ENCODE measurements around the gene INPP5E. TPM values are rescaled to one million over a fixed set of nuclear protein-coding genes. Genes with fewer than 3 reads are reported as not detected.

INPP5E gene
- total and polyA plus RNA-seq, 2 donors (not counting 1 experiment from before 2014, with no cell fraction given), result 31.0 to 33.1 TPM

GRCh38 chr9:136400038-136400834, 39.4 kb downstream of the INPP5E start, which contains the start of gene SNAPC4:
TSS of gene SNAPC4 (minus strand) at chr9:136400170. CDS start at chr9:136398428, 1,742 bp downstream.
- intact Hi-C loops (cut with micrococcal nuclease), result loop anchor here (1.0 to 5.0 kb wide), 9 partner anchors 10 to 433 kb away; partner anchors contain the start of genes DNLZ, ENTR1, INPP5E and PMPCA

More at GRCh38 chr9:136400038-136400834, 39.4 kb downstream of the INPP5E start, which contains the start of gene SNAPC4:
- Histone ChIP-seq H3K36me3 (replicated peaks in 1 of 2; ENCODE audit: control extremely low read depth in 1 of 2, control insufficient read depth in 1 of 2, extremely low read depth in 1 of 2, insufficient read depth in 2 of 2, low read length in 1 of 2) (peaks cover 1 to 33% of the 10 kb centered on the region in 2 experiments), H3K9me3 (ENCODE audit: control extremely low read depth in 1 of 3, control insufficient read depth in 2 of 3, insufficient read depth in 1 of 3, low read length in 2 of 3) (no peaks in the 10 kb centered on the region), H3K4me1 (ENCODE audit: control insufficient read depth in 2 of 2, insufficient read depth in 2 of 2, low read length in 2 of 2) (peaks cover 37 to 41% of the 10 kb centered on the region in 2 donors), H3K27me3 (replicated peaks in 1 of 4; ENCODE audit: control extremely low read depth in 1 of 4, control insufficient read depth in 3 of 4, insufficient read depth in 4 of 4, low read length in 3 of 4) (no peaks in the 10 kb centered on the region), H3K4me2 (replicated peaks; ENCODE audit: low read depth, low read length, poor library complexity, severe bottlenecking) (peak within 1 kb of the TSS; percentile 82), H3K9ac (ENCODE audit: low read length) (peak within 1 kb of the TSS; percentile 70), H3K79me2 (ENCODE audit: control insufficient read depth, insufficient read depth, low read length) (peaks cover 51% of the 10 kb centered on the region), H3K4me3 (ENCODE audit: control extremely low read depth in 1 of 5, extremely low read depth in 1 of 5, insufficient read depth in 1 of 5, low read depth in 2 of 5, low read length in 4 of 5) (peak within 1 kb of the TSS; percentile 30 to 83 (median 76)), H2AFZ (ENCODE audit: insufficient read depth, low read depth, low read length, poor library complexity, severe bottlenecking) (peak within 1 kb of the TSS; percentile 83), H4K20me1 (ENCODE audit: control insufficient read depth, insufficient read depth, low read length, poor library complexity, severe bottlenecking) (peaks cover 25% of the 10 kb centered on the region), H3K27ac (ENCODE audit: low read length in 2 of 2) (peak within 1 kb of the TSS in 1 of 2 donors; percentile 54)
- whole genome bisulfite sequencing (ENCODE audit: insufficient coverage), result 10% methylated on average over 71 of the region's 71 CpGs
- Mint-ChIP-seq H3K4me1 (peaks cover 42% of the 10 kb centered on the region), H3K9me3 (ENCODE audit: insufficient read depth) (no peaks in the 10 kb centered on the region), H3K27ac (peak within 1 kb of the TSS; percentile 70), H3K27me3 (no peaks in the 10 kb centered on the region), H3K4me3 (peak within 1 kb of the TSS; percentile 89)
- POLR2A ChIA-PET, result interaction anchor here (1.3 to 1.6 kb wide), 2 partner anchors 9 to 11 kb away, joined by 3 to 5 read pairs; partner anchors contain the start of genes ENTR1 and PMPCA
- CTCF ChIA-PET, result interaction anchor here (1.0 to 2.5 kb wide), 4 partner anchors 9 to 230 kb away, joined by 4 to 16 read pairs (median 6); partner anchors contain the start of genes DNLZ, ENTR1 and PMPCA
- ATAC-seq (ENCODE audit: low read depth) (peak; percentile 91), DNase-seq (peak; percentile 92)
- TF ChIP-seq EZH2 (IDR thresholded peaks at IDR 0.05; ENCODE audit: borderline replicate concordance, insufficient read depth, low read depth, low read length, poor library complexity, severe bottlenecking), result no peak
- TF ChIP-seq, protein P1, sequence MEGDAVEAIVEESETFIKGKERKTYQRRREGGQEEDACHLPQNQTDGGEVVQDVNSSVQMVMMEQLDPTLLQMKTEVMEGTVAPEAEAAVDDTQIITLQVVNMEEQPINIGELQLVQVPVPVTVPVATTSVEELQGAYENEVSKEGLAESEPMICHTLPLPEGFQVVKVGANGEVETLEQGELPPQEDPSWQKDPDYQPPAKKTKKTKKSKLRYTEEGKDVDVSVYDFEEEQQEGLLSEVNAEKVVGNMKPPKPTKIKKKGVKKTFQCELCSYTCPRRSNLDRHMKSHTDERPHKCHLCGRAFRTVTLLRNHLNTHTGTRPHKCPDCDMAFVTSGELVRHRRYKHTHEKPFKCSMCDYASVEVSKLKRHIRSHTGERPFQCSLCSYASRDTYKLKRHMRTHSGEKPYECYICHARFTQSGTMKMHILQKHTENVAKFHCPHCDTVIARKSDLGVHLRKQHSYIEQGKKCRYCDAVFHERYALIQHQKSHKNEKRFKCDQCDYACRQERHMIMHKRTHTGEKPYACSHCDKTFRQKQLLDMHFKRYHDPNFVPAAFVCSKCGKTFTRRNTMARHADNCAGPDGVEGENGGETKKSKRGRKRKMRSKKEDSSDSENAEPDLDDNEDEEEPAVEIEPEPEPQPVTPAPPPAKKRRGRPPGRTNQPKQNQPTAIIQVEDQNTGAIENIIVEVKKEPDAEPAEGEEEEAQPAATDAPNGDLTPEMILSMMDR (IDR thresholded peaks at IDR 0.05), result peak; percentile 94
